ENCODE data around the gene TUBB8. TPM values are rescaled to one million over a fixed set of nuclear protein-coding genes. Genes with fewer than 3 reads are reported as not detected.

TUBB8 gene
- polyA plus RNA-seq, 2 of the 4 experiments (the other 2 are of a cell fraction) = 0.16 TPM; not detected in 1

DNA sequence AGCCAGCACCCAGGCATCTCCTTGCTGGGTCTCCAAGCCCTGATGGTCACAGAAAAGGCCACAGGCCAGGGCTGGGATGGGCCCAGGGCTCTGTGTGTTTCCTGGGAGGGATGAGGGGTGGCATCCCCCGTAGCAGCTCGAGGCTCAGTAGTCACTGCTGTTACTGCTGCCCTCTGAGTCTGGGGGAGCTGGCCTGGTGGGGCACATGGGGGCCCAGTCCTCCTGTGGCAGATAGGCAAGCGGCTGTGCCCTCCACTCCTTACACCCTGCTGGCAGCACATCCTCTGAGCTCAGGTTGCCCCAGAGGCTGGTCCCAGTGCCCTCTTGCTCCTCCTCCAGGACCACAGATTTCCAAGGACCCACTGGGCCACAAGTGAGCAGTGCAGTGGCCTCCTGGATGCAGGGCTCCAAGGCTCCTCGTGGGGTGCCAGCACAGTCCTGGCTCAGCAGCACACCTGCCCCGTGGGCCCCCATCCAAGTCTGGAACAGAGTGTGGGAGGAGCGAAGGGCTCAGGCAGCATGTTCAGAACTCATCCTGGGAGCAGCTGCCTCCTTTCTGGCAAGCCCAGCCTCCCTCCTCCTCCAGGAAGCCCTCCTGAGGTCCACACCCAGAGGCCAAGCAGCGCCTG lies 31.5 kb upstream of the TUBB8 start:
- 54% methylated on average over 6 of the region's 7 CpGs for WGBS (ENCODE audit: missing lambda C conversion rate)
- FAIRE-seq (no peak), ATAC-seq (no peak), DNase-seq (ENCODE audit: low read depth in 1 of 2, low spot score in 1 of 2) (no peak)
- Histone ChIP-seq H3K9me3 (no peaks in the 10 kb centered on the region), H3K4me3 (no peak overlapping the region), H3K4me2 (no peak overlapping the region), H3K4me1 (no peaks in the 10 kb centered on the region), H3K27ac (no peak overlapping the region)
- no peak for TF ChIP-seq ZSCAN20 (CRISPR knock-in tag; IDR thresholded peaks at IDR 0.05)
- TF ChIP-seq RNF2 (IDR thresholded peaks at IDR 0.05; ENCODE audit: borderline replicate concordance, low read depth) = no peak
- TF ChIP-seq JUN (IDR thresholded peaks at IDR 0.05) = no peak
- no peak for TF ChIP-seq JUNB (IDR thresholded peaks at IDR 0.05)
- no peak for TF ChIP-seq RCOR1 (IDR thresholded peaks at IDR 0.05; ENCODE audit: low read depth, low read length)
- no peak for TF ChIP-seq NR3C1 (IDR thresholded peaks at IDR 0.05)
- TF ChIP-seq PHF8 (IDR thresholded peaks at IDR 0.05; ENCODE audit: borderline replicate concordance, low read depth) = no peak
- TF ChIP-seq RFX5 (IDR thresholded peaks at IDR 0.05) = no peak
- no peak for TF ChIP-seq ZFP36 (IDR thresholded peaks at IDR 0.05; ENCODE audit: borderline replicate concordance, partially characterized antibody)
- TF ChIP-seq KDM5A (IDR thresholded peaks at IDR 0.05) = no peak
- no peak for TF ChIP-seq EP300 (IDR thresholded peaks at IDR 0.05)
- no peak for TF ChIP-seq FOXS1 (CRISPR knock-in tag; IDR thresholded peaks at IDR 0.05)
- TF ChIP-seq HOXB5 (CRISPR knock-in tag; IDR thresholded peaks at IDR 0.05) = no peak
- TF ChIP-seq EHMT2 (IDR thresholded peaks at IDR 0.05; ENCODE audit: low read depth) = no peak
- no peak for TF ChIP-seq BHLHE40 (IDR thresholded peaks at IDR 0.05; ENCODE audit: low read depth, low read length)
- TF ChIP-seq, protein P1, sequence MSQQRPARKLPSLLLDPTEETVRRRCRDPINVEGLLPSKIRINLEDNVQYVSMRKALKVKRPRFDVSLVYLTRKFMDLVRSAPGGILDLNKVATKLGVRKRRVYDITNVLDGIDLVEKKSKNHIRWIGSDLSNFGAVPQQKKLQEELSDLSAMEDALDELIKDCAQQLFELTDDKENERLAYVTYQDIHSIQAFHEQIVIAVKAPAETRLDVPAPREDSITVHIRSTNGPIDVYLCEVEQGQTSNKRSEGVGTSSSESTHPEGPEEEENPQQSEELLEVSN (IDR thresholded peaks at IDR 0.05; ENCODE audit: borderline replicate concordance, low read depth) = no peak
- TF ChIP-seq, protein P2, sequence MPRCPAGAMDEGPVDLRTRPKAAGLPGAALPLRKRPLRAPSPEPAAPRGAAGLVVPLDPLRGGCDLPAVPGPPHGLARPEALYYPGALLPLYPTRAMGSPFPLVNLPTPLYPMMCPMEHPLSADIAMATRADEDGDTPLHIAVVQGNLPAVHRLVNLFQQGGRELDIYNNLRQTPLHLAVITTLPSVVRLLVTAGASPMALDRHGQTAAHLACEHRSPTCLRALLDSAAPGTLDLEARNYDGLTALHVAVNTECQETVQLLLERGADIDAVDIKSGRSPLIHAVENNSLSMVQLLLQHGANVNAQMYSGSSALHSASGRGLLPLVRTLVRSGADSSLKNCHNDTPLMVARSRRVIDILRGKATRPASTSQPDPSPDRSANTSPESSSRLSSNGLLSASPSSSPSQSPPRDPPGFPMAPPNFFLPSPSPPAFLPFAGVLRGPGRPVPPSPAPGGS (IDR thresholded peaks at IDR 0.05) = no peak
- CTCF ChIA-PET = interaction anchor here (1.5 to 1.8 kb wide), 2 partner anchors 10 to 11 kb away, joined by 3 to 4 read pairs; no protein-coding TSS in a partner anchor
- POLR2A ChIA-PET = no interaction called here

DNA sequence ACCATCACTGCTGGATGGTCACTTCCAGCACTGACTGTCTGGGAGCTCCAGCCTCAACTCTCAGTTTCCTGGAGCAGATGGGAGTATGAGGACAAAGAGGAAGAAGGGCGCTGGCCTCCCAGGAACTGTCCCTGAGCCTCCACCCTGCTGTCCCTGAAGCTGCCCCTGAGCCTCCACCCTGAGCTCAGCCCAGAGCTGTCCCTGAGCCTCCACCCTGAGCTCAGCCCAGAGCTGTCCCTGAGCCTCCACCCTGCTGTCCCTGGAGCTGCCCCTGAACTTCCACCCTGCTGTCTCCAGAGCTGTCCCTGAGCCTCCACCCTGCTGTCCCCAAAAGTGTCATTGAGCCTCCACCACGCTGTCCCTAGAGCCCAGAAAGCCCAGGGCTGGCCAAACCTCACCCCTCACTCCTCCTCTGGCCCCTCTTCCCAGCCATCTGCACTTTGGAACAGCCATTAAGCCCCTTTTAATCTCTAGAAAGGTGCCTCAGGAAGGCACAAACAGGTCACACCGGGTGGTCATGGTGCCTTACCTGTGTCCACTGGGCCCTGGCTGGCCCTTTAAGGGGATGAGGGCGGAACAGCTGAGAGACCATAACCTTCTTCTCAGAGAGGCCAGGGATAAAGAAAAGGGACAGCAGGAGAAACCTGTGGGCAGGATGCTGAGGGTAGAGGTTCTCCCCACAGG lies 30.6 kb upstream of the TUBB8 start:
- Histone ChIP-seq H3K9me3 (no peaks in the 10 kb centered on the region), H3K4me2 (no peak overlapping the region), H3K27ac (no peak overlapping the region), H3K4me1 (no peaks in the 10 kb centered on the region), H3K4me3 (no peak overlapping the region)
- ChIA-PET CTCF (interaction anchor here (1.3 to 1.8 kb wide), 4 partner anchors 9 to 56 kb away, joined by 3 to 4 read pairs (median 3); partner anchors contain the start of gene ZMYND11), POLR2A (no interaction called here)
- DNase-seq (ENCODE audit: low read depth in 1 of 2, low spot score in 1 of 2) (no peak), ATAC-seq (no peak), FAIRE-seq (no peak)
- TF ChIP-seq KDM5A (IDR thresholded peaks at IDR 0.05) = no peak
- TF ChIP-seq ZSCAN20 (CRISPR knock-in tag; IDR thresholded peaks at IDR 0.05) = no peak
- no peak for TF ChIP-seq CHD4 (IDR thresholded peaks at IDR 0.05; ENCODE audit: borderline replicate concordance)
- no peak for TF ChIP-seq TP53 (CRISPR knock-in tag; IDR thresholded peaks at IDR 0.05)
- TF ChIP-seq, protein P3, sequence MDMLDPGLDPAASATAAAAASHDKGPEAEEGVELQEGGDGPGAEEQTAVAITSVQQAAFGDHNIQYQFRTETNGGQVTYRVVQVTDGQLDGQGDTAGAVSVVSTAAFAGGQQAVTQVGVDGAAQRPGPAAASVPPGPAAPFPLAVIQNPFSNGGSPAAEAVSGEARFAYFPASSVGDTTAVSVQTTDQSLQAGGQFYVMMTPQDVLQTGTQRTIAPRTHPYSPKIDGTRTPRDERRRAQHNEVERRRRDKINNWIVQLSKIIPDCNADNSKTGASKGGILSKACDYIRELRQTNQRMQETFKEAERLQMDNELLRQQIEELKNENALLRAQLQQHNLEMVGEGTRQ (IDR thresholded peaks at IDR 0.05) = no peak
- TF ChIP-seq MYC (IDR thresholded peaks at IDR 0.05; ENCODE audit: borderline replicate concordance, low read length) = no peak
- no peak for TF ChIP-seq RCOR1 (IDR thresholded peaks at IDR 0.05; ENCODE audit: low read depth, low read length)
- no peak for TF ChIP-seq FOXS1 (CRISPR knock-in tag; IDR thresholded peaks at IDR 0.05)
- no peak for TF ChIP-seq BHLHE40 (IDR thresholded peaks at IDR 0.05; ENCODE audit: low read depth, low read length)
- TF ChIP-seq NFE2L2 (conservative IDR thresholded peaks at IDR 0.05; ENCODE audit: low read length) = no peak
- TF ChIP-seq, protein P4, sequence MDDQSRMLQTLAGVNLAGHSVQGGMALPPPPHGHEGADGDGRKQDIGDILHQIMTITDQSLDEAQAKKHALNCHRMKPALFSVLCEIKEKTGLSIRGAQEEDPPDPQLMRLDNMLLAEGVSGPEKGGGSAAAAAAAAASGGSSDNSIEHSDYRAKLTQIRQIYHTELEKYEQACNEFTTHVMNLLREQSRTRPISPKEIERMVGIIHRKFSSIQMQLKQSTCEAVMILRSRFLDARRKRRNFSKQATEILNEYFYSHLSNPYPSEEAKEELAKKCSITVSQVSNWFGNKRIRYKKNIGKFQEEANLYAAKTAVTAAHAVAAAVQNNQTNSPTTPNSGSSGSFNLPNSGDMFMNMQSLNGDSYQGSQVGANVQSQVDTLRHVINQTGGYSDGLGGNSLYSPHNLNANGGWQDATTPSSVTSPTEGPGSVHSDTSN (IDR thresholded peaks at IDR 0.05) = no peak
- TF ChIP-seq SMC3 (IDR thresholded peaks at IDR 0.05) = no peak
- no peak for TF ChIP-seq HEYL (CRISPR knock-in tag; IDR thresholded peaks at IDR 0.05)
- 33% methylated on average over 3 of the region's 4 CpGs for WGBS (ENCODE audit: missing lambda C conversion rate)

Data from A549 (cell line).